PFSK-1 (cell line): ENCODE data around the gene NABP1.

Experiments used
- POLR2AphosphoS5 ChIP-seq: IDR thresholded peaks from 2 replicates; pipeline ENCODE4 v1.6.1; 2012; ENCODE audit warnings: low read depth, mild to moderate bottlenecking, control low read depth, low read length, moderate library complexity
- SIN3A ChIP-seq: IDR thresholded peaks from 2 replicates; pipeline ENCODE4 v1.6.1; 2012; ENCODE audit warnings: mild to moderate bottlenecking, low read length, moderate library complexity, borderline replicate concordance; ENCODE audit not compliant: insufficient read depth
- TAF1 ChIP-seq: IDR thresholded peaks from 2 replicates; pipeline ENCODE4 v1.6.1; 2012; ENCODE audit warnings: low read length, control low read depth, borderline replicate concordance; ENCODE audit not compliant: insufficient read depth
- TF ChIP-seq, protein P1 (sequence below), 2 experiments: IDR thresholded peaks; 2 replicates each; pipeline versions ENCODE4 v1.6.1 to v1.8.0; 2011 to 2012; ENCODE audit warnings: low read depth in 2 of 2, low read length in 2 of 2, control low read depth in 1 of 2, inconsistent platforms in 1 of 2, mild to moderate bottlenecking in 1 of 2, moderate library complexity in 1 of 2; ENCODE audit not compliant: insufficient read depth in 1 of 2

DNA sequence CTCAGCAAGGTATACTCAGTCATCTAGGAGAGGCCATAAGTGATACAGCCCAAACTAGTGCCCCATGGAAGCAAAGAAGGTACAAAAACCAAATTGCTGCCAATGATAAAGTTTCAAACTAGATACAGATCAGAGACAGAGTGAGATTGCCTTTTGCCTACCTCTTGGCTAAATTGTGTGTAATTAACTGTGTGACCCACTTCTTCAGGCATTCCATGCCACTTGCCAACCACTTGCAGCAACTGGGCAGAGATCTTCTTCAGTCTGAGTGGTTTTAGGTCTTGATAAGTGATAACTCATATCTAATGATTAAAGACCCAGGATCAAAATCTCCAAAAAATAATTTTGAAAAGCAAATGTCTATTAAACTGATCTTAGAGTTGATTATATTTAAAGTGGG is 21.1 kb upstream of the NABP1 start:
- TF ChIP-seq POLR2AphosphoS5: no peak
- TF ChIP-seq TAF1: no peak
- no peak for TF ChIP-seq SIN3A
- TF ChIP-seq, protein P1, sequence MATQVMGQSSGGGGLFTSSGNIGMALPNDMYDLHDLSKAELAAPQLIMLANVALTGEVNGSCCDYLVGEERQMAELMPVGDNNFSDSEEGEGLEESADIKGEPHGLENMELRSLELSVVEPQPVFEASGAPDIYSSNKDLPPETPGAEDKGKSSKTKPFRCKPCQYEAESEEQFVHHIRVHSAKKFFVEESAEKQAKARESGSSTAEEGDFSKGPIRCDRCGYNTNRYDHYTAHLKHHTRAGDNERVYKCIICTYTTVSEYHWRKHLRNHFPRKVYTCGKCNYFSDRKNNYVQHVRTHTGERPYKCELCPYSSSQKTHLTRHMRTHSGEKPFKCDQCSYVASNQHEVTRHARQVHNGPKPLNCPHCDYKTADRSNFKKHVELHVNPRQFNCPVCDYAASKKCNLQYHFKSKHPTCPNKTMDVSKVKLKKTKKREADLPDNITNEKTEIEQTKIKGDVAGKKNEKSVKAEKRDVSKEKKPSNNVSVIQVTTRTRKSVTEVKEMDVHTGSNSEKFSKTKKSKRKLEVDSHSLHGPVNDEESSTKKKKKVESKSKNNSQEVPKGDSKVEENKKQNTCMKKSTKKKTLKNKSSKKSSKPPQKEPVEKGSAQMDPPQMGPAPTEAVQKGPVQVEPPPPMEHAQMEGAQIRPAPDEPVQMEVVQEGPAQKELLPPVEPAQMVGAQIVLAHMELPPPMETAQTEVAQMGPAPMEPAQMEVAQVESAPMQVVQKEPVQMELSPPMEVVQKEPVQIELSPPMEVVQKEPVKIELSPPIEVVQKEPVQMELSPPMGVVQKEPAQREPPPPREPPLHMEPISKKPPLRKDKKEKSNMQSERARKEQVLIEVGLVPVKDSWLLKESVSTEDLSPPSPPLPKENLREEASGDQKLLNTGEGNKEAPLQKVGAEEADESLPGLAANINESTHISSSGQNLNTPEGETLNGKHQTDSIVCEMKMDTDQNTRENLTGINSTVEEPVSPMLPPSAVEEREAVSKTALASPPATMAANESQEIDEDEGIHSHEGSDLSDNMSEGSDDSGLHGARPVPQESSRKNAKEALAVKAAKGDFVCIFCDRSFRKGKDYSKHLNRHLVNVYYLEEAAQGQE (IDR thresholded peaks at IDR 0.05; ENCODE audit: insufficient read depth in 1 of 2, low read depth in 2 of 2, low read length in 2 of 2): no peak
